WTC11 (cell line): ENCODE data around the gene LSR. TPM values are rescaled to one million over a fixed set of nuclear protein-coding genes. Genes with fewer than 3 reads are reported as not detected.

Experiments used
- ATAC-seq: fragments of 200-7000 bp; cut with Tn5 transposase; 2 replicates; pipeline ENCODE4 v1.10.0; 2021; ENCODE audit warnings: mild to moderate bottlenecking, moderate library complexity
- CTCF ChIA-PET: fragments of 300-600 bp; sonication (Branson Sonifier 250); formaldehyde crosslinking; loops from one replicate; lab custom pipeline; 2021; ENCODE audit warnings: antibody characterized with exemption; lab: Charles Lee
- POLR2A ChIA-PET: fragments of 350-600 bp; sonication (Branson Sonifier 250); formaldehyde crosslinking; loops from one replicate; lab custom pipeline; 2021; ENCODE audit warnings: antibody characterized with exemption; lab: Charles Lee
- DNase-seq: peaks from one replicate; pipeline ENCODE4 v3.0.0; 2021; ENCODE audit warnings: low spot score
- H3K27ac Mint-ChIP-seq: 2 replicates; pipeline ENCODE4 v1.8.0; 2021; ENCODE audit warnings: mixed read lengths
- H3K27me3 Mint-ChIP-seq: 2 replicates; pipeline ENCODE4 v1.8.0; 2021; ENCODE audit warnings: low read depth, mild to moderate bottlenecking, moderate library complexity, mixed read lengths
- H3K36me3 Mint-ChIP-seq: 2 replicates; pipeline ENCODE4 v1.8.0; 2021; ENCODE audit warnings: mixed read lengths
- H3K4me1 Mint-ChIP-seq: 2 replicates; pipeline ENCODE4 v1.8.0; 2022; ENCODE audit warnings: mixed read lengths
- H3K4me3 Mint-ChIP-seq: 2 replicates; pipeline ENCODE4 v1.8.0; 2021; ENCODE audit warnings: mild to moderate bottlenecking, moderate library complexity, mixed read lengths
- H3K9me3 Mint-ChIP-seq: 2 replicates; pipeline ENCODE4 v1.8.0; 2021; ENCODE audit warnings: mixed read lengths
- CTCF ChIP-seq: fragments of 200-600 bp; IDR thresholded peaks from 2 replicates; pipeline ENCODE4 v1.8.0; 2022; ENCODE audit warnings: antibody characterized with exemption
- ELF4 ChIP-seq: sonication (generic); formaldehyde crosslinking; IDR thresholded peaks from 2 replicates; pipeline ENCODE4 v1.8.1; 2022; ENCODE audit warnings: low read depth, mild to moderate bottlenecking, moderate library complexity, missing genetic modification reagents
- EMX1 ChIP-seq: fragments of 250-450 bp; sonication (Bioruptor Pico); IDR thresholded peaks from 2 replicates; pipeline ENCODE4 v1.8.0; 2021; ENCODE audit warnings: mild to moderate bottlenecking
- FOXP1 ChIP-seq: sonication (generic); formaldehyde crosslinking; IDR thresholded peaks from 2 replicates; pipeline ENCODE4 v1.8.0; 2022; ENCODE audit warnings: missing genetic modification reagents, mild to moderate bottlenecking, moderate library complexity, borderline replicate concordance
- GTF2I ChIP-seq: fragments of 250-450 bp; sonication (Bioruptor Pico); conservative IDR thresholded peaks from 2 replicates; pipeline ENCODE4 v1.4.0; 2021; ENCODE audit warnings: mild to moderate bottlenecking
- HMGXB4 ChIP-seq: sonication (generic); formaldehyde crosslinking; IDR thresholded peaks from 2 replicates; pipeline ENCODE4 v1.8.1; 2023; ENCODE audit warnings: mild to moderate bottlenecking, moderate library complexity, missing genetic modification reagents
- IRF2 ChIP-seq: sonication (generic); formaldehyde crosslinking; IDR thresholded peaks from 2 replicates; pipeline ENCODE4 v1.8.0; 2022; ENCODE audit warnings: low read depth, missing genetic modification reagents, borderline replicate concordance
- KAT7 ChIP-seq: sonication (generic); formaldehyde crosslinking; IDR thresholded peaks from 2 replicates; pipeline ENCODE4 v1.8.1; 2023; ENCODE audit warnings: missing genetic modification reagents, mild to moderate bottlenecking, borderline replicate concordance
- MAX ChIP-seq: sonication (generic); formaldehyde crosslinking; IDR thresholded peaks from 2 replicates; pipeline ENCODE4 v1.8.0; 2022; ENCODE audit warnings: mild to moderate bottlenecking, missing genetic modification reagents
- MLX ChIP-seq: sonication (generic); formaldehyde crosslinking; IDR thresholded peaks from 2 replicates; pipeline ENCODE4 v1.8.1; 2023; ENCODE audit warnings: mild to moderate bottlenecking, missing genetic modification reagents, moderate library complexity
- MYBL2 ChIP-seq: sonication (generic); formaldehyde crosslinking; IDR thresholded peaks from 2 replicates; pipeline ENCODE4 v1.8.1; 2023; ENCODE audit warnings: mild to moderate bottlenecking, moderate library complexity, missing genetic modification reagents
- NFYB ChIP-seq: sonication (generic); formaldehyde crosslinking; conservative IDR thresholded peaks from 2 replicates; pipeline ENCODE4 v1.8.0; 2022; ENCODE audit warnings: low read depth, missing genetic modification reagents
- NR3C1 ChIP-seq: sonication (generic); formaldehyde crosslinking; conservative IDR thresholded peaks from 2 replicates; pipeline ENCODE4 v1.8.1; 2023; ENCODE audit warnings: low read depth, mild to moderate bottlenecking, missing genetic modification reagents
- PRRX2 ChIP-seq: fragments of 250-450 bp; sonication (Bioruptor Pico); IDR thresholded peaks from 2 replicates; pipeline ENCODE4 v1.8.0; 2021; ENCODE audit warnings: mild to moderate bottlenecking
- TEAD4 ChIP-seq: sonication (generic); formaldehyde crosslinking; IDR thresholded peaks from 2 replicates; pipeline ENCODE4 v1.8.0; 2022; ENCODE audit warnings: mild to moderate bottlenecking, missing genetic modification reagents
- TP53 ChIP-seq: sonication (generic); formaldehyde crosslinking; IDR thresholded peaks from 2 replicates; pipeline ENCODE4 v1.8.1; 2023; ENCODE audit warnings: mild to moderate bottlenecking, missing genetic modification reagents
- ZBTB21 ChIP-seq: sonication (generic); formaldehyde crosslinking; IDR thresholded peaks from 2 replicates; pipeline ENCODE4 v1.8.1; 2023; ENCODE audit warnings: mild to moderate bottlenecking, missing genetic modification reagents, borderline replicate concordance
- ZNF121 ChIP-seq: sonication (generic); formaldehyde crosslinking; IDR thresholded peaks from 2 replicates; pipeline ENCODE4 v1.8.0; 2023; ENCODE audit warnings: missing genetic modification reagents
- ZNF423 ChIP-seq: fragments of 250-450 bp; sonication (Bioruptor Pico); IDR thresholded peaks from 2 replicates; pipeline ENCODE4 v2.1.2; 2022; ENCODE audit warnings: mild to moderate bottlenecking, moderate library complexity
- ZNF512 ChIP-seq: sonication (generic); formaldehyde crosslinking; IDR thresholded peaks from 2 replicates; pipeline ENCODE4 v1.8.1; 2022; ENCODE audit warnings: missing genetic modification reagents, borderline replicate concordance
- ZNF532 ChIP-seq: fragments of 250-450 bp; sonication (Bioruptor Pico); IDR thresholded peaks from 2 replicates; pipeline ENCODE4 v1.9.0; 2021; ENCODE audit warnings: mild to moderate bottlenecking, borderline replicate concordance
- total RNA-seq: library from RNA; stranded (reverse); gene quantifications from 3 replicates; pipeline ENCODE4 v1.2.3, GENCODE V29; 2021

Gene LSR
- total RNA-seq, 1 experiment from 2014 or later = 130 TPM

GRCh38 chr19:35274323-35274722 lies 25.5 kb downstream of the LSR start:
- CTCF ChIA-PET = interaction anchor here (0.5 kb wide), 1 partner anchor 157 kb away, joined by 4 read pairs; no protein-coding TSS in a partner anchor
- no peaks in the 10 kb centered on the region for H3K27me3 Mint-ChIP-seq
- no peaks in the 10 kb centered on the region for H3K4me1 Mint-ChIP-seq
- POLR2A ChIA-PET = interaction anchor here (0.9 kb wide), 1 partner anchor 133 kb away, joined by 3 read pairs; no protein-coding TSS in a partner anchor
- no peaks in the 10 kb centered on the region for H3K9me3 Mint-ChIP-seq
- ATAC-seq = no peak
- no peak for DNase-seq
- no peak overlapping the region for H3K4me3 Mint-ChIP-seq
- peaks cover 56% of the 10 kb centered on the region for H3K36me3 Mint-ChIP-seq
- H3K27ac Mint-ChIP-seq = peak overlapping the region; percentile 12; the same call in 1 of the 2 replicates
- TF ChIP-seq ZNF532 (no peak), ZNF121 (CRISPR knock-in tag) (no peak), CTCF (no peak), MAX (CRISPR knock-in tag) (no peak), ZNF423 (no peak), KAT7 (CRISPR knock-in tag) (no peak), EMX1 (CRISPR knock-in tag) (no peak), PRRX2 (CRISPR knock-in tag) (no peak), IRF2 (CRISPR knock-in tag) (no peak), HMGXB4 (CRISPR knock-in tag) (no peak), TEAD4 (CRISPR knock-in tag) (no peak), MLX (CRISPR knock-in tag) (no peak), ELF4 (CRISPR knock-in tag) (no peak), NFYB (no peak)
- TF ChIP-seq, all 79 proteins: peak for 0

GRCh38 chr19:35276706-35277281 lies 28.0 kb downstream of the LSR start:
- ATAC-seq (no peak), DNase-seq (no peak)
- Mint-ChIP-seq H3K27ac (no peak overlapping the region; the same call in 1 of the 2 replicates), H3K9me3 (no peaks in the 10 kb centered on the region), H3K36me3 (peaks cover 37% of the 10 kb centered on the region), H3K4me3 (no peak overlapping the region), H3K4me1 (no peaks in the 10 kb centered on the region), H3K27me3 (no peaks in the 10 kb centered on the region)
- ChIA-PET POLR2A (no interaction called here), CTCF (no interaction called here)
- TF ChIP-seq MAX (CRISPR knock-in tag) = no peak
- TF ChIP-seq TP53 (CRISPR knock-in tag) = no peak
- no peak for TF ChIP-seq ZNF512
- TF ChIP-seq NR3C1 = no peak
- TF ChIP-seq FOXP1 (CRISPR knock-in tag) = no peak
- TF ChIP-seq ZBTB21 (CRISPR knock-in tag) = no peak
- TF ChIP-seq MYBL2 (CRISPR knock-in tag) = no peak
- no peak for TF ChIP-seq GTF2I (CRISPR knock-in tag)
